Measurements from ENCODE around the gene LYAR.
A peak's percentile ranks its signal among the peaks of the same experiment; 100 is the strongest.

The LYAR gene

GRCh38 chr4:4315461-4316149, 25.7 kb upstream of the LYAR start:
- no peak for DNase-seq

- no peak for DNase-seq
These were observed 21.2 kb upstream of the LYAR start for GRCh38 chr4:4311193-4311592.

- DNase-seq, result no peak
These were observed 19.0 kb upstream of the LYAR start for GRCh38 chr4:4308800-4309441.

- no peak for DNase-seq
These were observed 17.0 kb upstream of the LYAR start for GRCh38 chr4:4306920-4307319.

- no peak for DNase-seq
These were observed 12.5 kb upstream of the LYAR start for GRCh38 chr4:4302416-4302815.

- no peak for DNase-seq
These were observed 12.0 kb upstream of the LYAR start for GRCh38 chr4:4302001-4302400.

- DNase-seq, result no peak
These were observed 9.1 kb upstream of the LYAR start for GRCh38 chr4:4299006-4299405.

- DNase-seq, result no peak
These were observed 6.4 kb upstream of the LYAR start for GRCh38 chr4:4296283-4296846.

GRCh38 chr4:4293279-4293678, 3.3 kb upstream of the LYAR start:
- DNase-seq, result no peak

GRCh38 chr4:4289597-4289940, 385 bp downstream of the LYAR start:
- no peak for DNase-seq

GRCh38 chr4:4289055-4289454, 899 bp downstream of the LYAR start:
- no peak for DNase-seq

GRCh38 chr4:4288098-4288497, 1.9 kb downstream of the LYAR start:
- no peak for DNase-seq

- DNase-seq, result peak in 1 of 2 experiments; percentile 38
These were observed 4.9 kb downstream of the LYAR start for GRCh38 chr4:4284827-4285618.

GRCh38 chr4:4281787-4282186, 8.2 kb downstream of the LYAR start:
- no peak for DNase-seq

GRCh38 chr4:4277531-4277930, 12.4 kb downstream of the LYAR start:
- DNase-seq, result no peak

GRCh38 chr4:4274226-4274625, 15.7 kb downstream of the LYAR start:
- DNase-seq, result no peak

- peak in 1 of 2 experiments; percentile 10 for DNase-seq
These were observed 18.0 kb downstream of the LYAR start for GRCh38 chr4:4271912-4272311.

GRCh38 chr4:4270529-4270928, 19.4 kb downstream of the LYAR start:
- no peak for DNase-seq

- peak; percentile 37 to 62 for DNase-seq
These were observed 20.1 kb downstream of the LYAR start for GRCh38 chr4:4269856-4270255.

GRCh38 chr4:4269331-4269731, 20.6 kb downstream of the LYAR start:
- DNase-seq, result no peak

- no peak for DNase-seq
These were observed 21.2 kb downstream of the LYAR start for GRCh38 chr4:4268776-4269175.

- DNase-seq, result no peak
These were observed 22.0 kb downstream of the LYAR start for GRCh38 chr4:4267981-4268380.

- DNase-seq, result peak; percentile 24 to 82
These were observed 29.7 kb downstream of the LYAR start for GRCh38 chr4:4260185-4260751.

All from SW 1271 (cell line).